DOHH2 (cell line): ENCODE data around the gene TMEM212.

Source experiments
- CTCF ChIP-seq: fragments of 200-600 bp; sonication (generic); IDR thresholded peaks from one replicate; pipeline ENCODE4 v1.5.1; 2014; ENCODE audit warnings: antibody characterized with exemption, mild to moderate bottlenecking, low read depth, low read length; ENCODE audit not compliant: poor library complexity, severe bottlenecking
- EZH2phosphoT487 ChIP-seq: fragments of 200-600 bp; sonication (generic); IDR thresholded peaks from 2 replicates; pipeline ENCODE4 v1.6.1; 2017; ENCODE audit warnings: borderline replicate concordance, mild to moderate bottlenecking, antibody characterized with exemption, low read length, moderate library complexity, mixed read lengths

GRCh38 chr3:171865191-171865865, 22.2 kb downstream of the TMEM212 start:
- TF ChIP-seq EZH2phosphoT487 (no peak), CTCF (no peak)
